Measurements from ENCODE around the gene FYB1. TPM values are rescaled to one million over a fixed set of nuclear protein-coding genes. Genes with fewer than 3 reads are reported as not detected.
"Not testable (repeated sequence)": the region's sequence is repeated elsewhere in the genome, so short reads cannot be mapped to it uniquely, and the experiment has no call there.

Gene FYB1
- total RNA-seq, 1 donor from 2014 or later, result 0.11 TPM

DNA sequence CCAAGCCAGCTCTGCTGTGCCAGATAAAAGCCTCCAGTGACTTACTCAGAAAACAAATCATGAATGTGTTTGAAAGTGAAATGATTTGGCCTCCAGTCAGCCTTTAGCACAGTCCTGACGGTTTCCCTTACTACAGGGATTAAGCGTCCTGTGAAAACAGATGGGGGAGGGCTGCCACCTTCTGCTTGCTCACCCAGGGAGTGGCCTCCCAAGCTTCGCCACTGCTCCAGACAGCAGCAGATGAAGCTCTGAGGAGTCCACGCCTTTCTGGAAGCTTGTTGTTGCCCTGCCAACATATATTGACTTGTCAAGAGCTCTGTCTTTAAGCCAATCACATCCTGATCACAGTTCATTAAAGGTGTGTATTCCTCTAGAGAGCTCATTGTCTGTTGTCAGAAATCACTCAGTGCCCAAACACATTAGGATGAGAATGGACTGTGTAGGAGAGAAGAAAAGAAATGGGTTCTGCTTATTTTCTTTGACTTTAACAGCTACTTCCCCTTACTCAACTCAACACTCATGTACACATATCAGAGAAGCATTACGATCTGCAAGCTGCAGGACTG is 4.9 kb upstream of the FYB1 start:
- no peak for TF ChIP-seq EZH2 (IDR thresholded peaks at IDR 0.05; ENCODE audit: insufficient read depth, low read length)
- TF ChIP-seq, protein P1, sequence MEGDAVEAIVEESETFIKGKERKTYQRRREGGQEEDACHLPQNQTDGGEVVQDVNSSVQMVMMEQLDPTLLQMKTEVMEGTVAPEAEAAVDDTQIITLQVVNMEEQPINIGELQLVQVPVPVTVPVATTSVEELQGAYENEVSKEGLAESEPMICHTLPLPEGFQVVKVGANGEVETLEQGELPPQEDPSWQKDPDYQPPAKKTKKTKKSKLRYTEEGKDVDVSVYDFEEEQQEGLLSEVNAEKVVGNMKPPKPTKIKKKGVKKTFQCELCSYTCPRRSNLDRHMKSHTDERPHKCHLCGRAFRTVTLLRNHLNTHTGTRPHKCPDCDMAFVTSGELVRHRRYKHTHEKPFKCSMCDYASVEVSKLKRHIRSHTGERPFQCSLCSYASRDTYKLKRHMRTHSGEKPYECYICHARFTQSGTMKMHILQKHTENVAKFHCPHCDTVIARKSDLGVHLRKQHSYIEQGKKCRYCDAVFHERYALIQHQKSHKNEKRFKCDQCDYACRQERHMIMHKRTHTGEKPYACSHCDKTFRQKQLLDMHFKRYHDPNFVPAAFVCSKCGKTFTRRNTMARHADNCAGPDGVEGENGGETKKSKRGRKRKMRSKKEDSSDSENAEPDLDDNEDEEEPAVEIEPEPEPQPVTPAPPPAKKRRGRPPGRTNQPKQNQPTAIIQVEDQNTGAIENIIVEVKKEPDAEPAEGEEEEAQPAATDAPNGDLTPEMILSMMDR (IDR thresholded peaks at IDR 0.05; ENCODE audit: insufficient read depth, low read depth, low read length), result no peak
- H2AFZ ChIP-seq (ENCODE audit: low read depth, low read length), result no peak overlapping the region
- no peak overlapping the region for H3K4me3 ChIP-seq (ENCODE audit: insufficient read depth, low read depth, low read length)
- no peak overlapping the region for H3K9ac ChIP-seq (ENCODE audit: low read length)
- no peak overlapping the region for H3K4me2 ChIP-seq (ENCODE audit: low read length)
- no peaks in the 10 kb centered on the region for H4K20me1 ChIP-seq (ENCODE audit: insufficient read depth, low read length)
- no peaks in the 10 kb centered on the region for H3K4me1 ChIP-seq (ENCODE audit: insufficient read depth, low read length)
- FAIRE-seq (no peak), DNase-seq (ENCODE audit: low read depth) (peak; percentile 1)
- no peaks in the 10 kb centered on the region for H3K9me3 ChIP-seq (ENCODE audit: insufficient read depth, low read depth, low read length)
- Mint-ChIP-seq H3K27me3 (ENCODE audit: low read depth, unreplicated experiment) (no peaks in the 10 kb centered on the region), H3K9me3 (ENCODE audit: unreplicated experiment) (no peaks in the 10 kb centered on the region), H3K36me3 (ENCODE audit: low read depth, unreplicated experiment) (no peaks in the 10 kb centered on the region), H3K4me1 (ENCODE audit: low read depth, unreplicated experiment) (no peaks in the 10 kb centered on the region), H3K27ac (ENCODE audit: unreplicated experiment) (no peak overlapping the region), H3K4me3 (ENCODE audit: unreplicated experiment) (no peak overlapping the region)
- no peaks in the 10 kb centered on the region for H3K36me3 ChIP-seq (ENCODE audit: insufficient read depth, low read length)
- no peak overlapping the region for H3K27ac ChIP-seq (ENCODE audit: low read depth, low read length)
- no peaks in the 10 kb centered on the region for H3K79me2 ChIP-seq (ENCODE audit: insufficient read depth, low read length)
- no peaks in the 10 kb centered on the region for H3K27me3 ChIP-seq (ENCODE audit: insufficient read depth, low read length)

- Histone ChIP-seq H3K4me1 (ENCODE audit: insufficient read depth, low read length) (no peaks in the 10 kb centered on the region), H3K9me3 (ENCODE audit: insufficient read depth, low read depth, low read length) (no peaks in the 10 kb centered on the region), H2AFZ (ENCODE audit: low read depth, low read length) (no peak overlapping the region), H3K79me2 (ENCODE audit: insufficient read depth, low read length) (no peaks in the 10 kb centered on the region), H3K36me3 (ENCODE audit: insufficient read depth, low read length) (no peaks in the 10 kb centered on the region), H3K4me3 (ENCODE audit: insufficient read depth, low read depth, low read length) (no peak overlapping the region), H3K27me3 (ENCODE audit: insufficient read depth, low read length) (no peaks in the 10 kb centered on the region), H4K20me1 (ENCODE audit: insufficient read depth, low read length) (no peaks in the 10 kb centered on the region), H3K9ac (ENCODE audit: low read length) (no peak overlapping the region), H3K27ac (ENCODE audit: low read depth, low read length) (no peak overlapping the region), H3K4me2 (ENCODE audit: low read length) (no peak overlapping the region)
- FAIRE-seq (no peak), DNase-seq (ENCODE audit: low read depth) (no peak)
- Mint-ChIP-seq H3K36me3 (ENCODE audit: low read depth, unreplicated experiment) (no peaks in the 10 kb centered on the region), H3K4me3 (ENCODE audit: unreplicated experiment) (no peak overlapping the region), H3K27ac (ENCODE audit: unreplicated experiment) (no peak overlapping the region), H3K9me3 (ENCODE audit: unreplicated experiment) (no peaks in the 10 kb centered on the region), H3K27me3 (ENCODE audit: low read depth, unreplicated experiment) (no peaks in the 10 kb centered on the region), H3K4me1 (ENCODE audit: low read depth, unreplicated experiment) (no peaks in the 10 kb centered on the region)
- TF ChIP-seq, protein P1 (IDR thresholded peaks at IDR 0.05; ENCODE audit: insufficient read depth, low read depth, low read length), result no peak
- TF ChIP-seq EZH2 (IDR thresholded peaks at IDR 0.05; ENCODE audit: insufficient read depth, low read length), result no peak
These were observed 4.3 kb upstream of the FYB1 start for GRCh38 chr5:39223565-39224156.

DNA sequence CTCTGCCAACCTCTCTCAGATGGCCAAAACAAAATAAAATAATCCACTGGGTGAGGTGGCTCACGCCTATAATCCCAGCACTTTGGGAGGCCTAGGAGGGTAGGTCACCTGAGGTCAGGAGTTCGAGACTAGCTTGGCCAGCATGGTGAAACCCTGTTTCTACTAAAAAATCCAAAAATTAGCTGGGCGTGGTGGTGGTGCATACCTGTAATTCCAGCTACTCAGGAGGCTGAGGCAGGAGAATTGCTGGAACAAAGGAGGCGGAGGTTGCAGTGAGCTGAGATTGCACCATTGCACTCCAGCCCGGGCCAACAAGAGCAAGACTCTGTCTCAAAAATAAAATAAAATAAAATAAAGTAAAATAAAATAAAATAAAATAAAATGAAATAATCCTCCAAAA is 2.3 kb upstream of the FYB1 start:
- not testable (repeated sequence) for H3K4me2 ChIP-seq (ENCODE audit: low read length); H4K20me1 ChIP-seq (ENCODE audit: insufficient read depth, low read length); H3K9me3 Mint-ChIP-seq (ENCODE audit: unreplicated experiment); H3K27me3 Mint-ChIP-seq (ENCODE audit: low read depth, unreplicated experiment); H3K9me3 ChIP-seq (ENCODE audit: insufficient read depth, low read depth, low read length); H3K4me1 ChIP-seq (ENCODE audit: insufficient read depth, low read length); H3K79me2 ChIP-seq (ENCODE audit: insufficient read depth, low read length); H3K27ac ChIP-seq (ENCODE audit: low read depth, low read length); FAIRE-seq; H2AFZ ChIP-seq (ENCODE audit: low read depth, low read length); H3K27ac Mint-ChIP-seq (ENCODE audit: unreplicated experiment); DNase-seq (ENCODE audit: low read depth); H3K27me3 ChIP-seq (ENCODE audit: insufficient read depth, low read length); H3K4me1 Mint-ChIP-seq (ENCODE audit: low read depth, unreplicated experiment); H3K4me3 ChIP-seq (ENCODE audit: insufficient read depth, low read depth, low read length); H3K9ac ChIP-seq (ENCODE audit: low read length); H3K36me3 ChIP-seq (ENCODE audit: insufficient read depth, low read length); H3K4me3 Mint-ChIP-seq (ENCODE audit: unreplicated experiment); H3K36me3 Mint-ChIP-seq (ENCODE audit: low read depth, unreplicated experiment)
